Neuronal stem cell (in vitro differentiated cells): ENCODE measurements around the gene ATP8B2.
"Not testable (repeated sequence)": the region's sequence is repeated elsewhere in the genome, so short reads cannot be mapped to it uniquely, and the experiment has no call there.

Experiments used
- DNase-seq: peaks from one replicate; pipeline ENCODE4 v3.0.0-alpha.2; 2013; ENCODE audit warnings: low spot score
- H2AFZ ChIP-seq: one replicate; pipeline ENCODE4 v1.6.1; 2013; ENCODE audit warnings: mild to moderate bottlenecking, low read length, inconsistent platforms
- H2AK5ac ChIP-seq: 2 replicates; pipeline ENCODE4 v1.6.1; 2013; ENCODE audit warnings: low read depth, mild to moderate bottlenecking, inconsistent platforms, low read length, moderate library complexity, mixed read lengths
- H2BK120ac ChIP-seq: 2 replicates; pipeline ENCODE4 v1.6.1; 2013; ENCODE audit warnings: low read depth, mild to moderate bottlenecking, inconsistent platforms, low read length, moderate library complexity, mixed read lengths
- H2BK12ac ChIP-seq: one replicate; pipeline ENCODE4 v1.6.1; 2013; ENCODE audit warnings: low read length, inconsistent platforms
- H2BK15ac ChIP-seq: 2 replicates; pipeline ENCODE4 v1.6.1; 2013; ENCODE audit warnings: mild to moderate bottlenecking, low read length, inconsistent platforms, mixed read lengths
- H2BK5ac ChIP-seq: one replicate; pipeline ENCODE4 v1.6.1; 2013; ENCODE audit warnings: inconsistent platforms, mild to moderate bottlenecking, low read length, moderate library complexity
- H3K14ac ChIP-seq: one replicate; pipeline ENCODE4 v1.6.1; 2013; ENCODE audit warnings: low read length, inconsistent platforms
- H3K18ac ChIP-seq: 2 replicates; pipeline ENCODE4 v1.6.1; 2013; ENCODE audit warnings: low read length, inconsistent platforms
- H3K23ac ChIP-seq: 2 replicates; pipeline ENCODE4 v1.6.1; 2013; ENCODE audit warnings: low read depth, mild to moderate bottlenecking, mixed read lengths, low read length, inconsistent platforms; ENCODE audit not compliant: poor library complexity
- H3K27ac ChIP-seq: replicated peaks from 3 replicates; pipeline ENCODE4 v1.5.1; 2013; ENCODE audit warnings: low read length, inconsistent platforms
- H3K27me3 ChIP-seq, 3 experiments: 2 replicates each; pipeline ENCODE4 v1.6.1; 2013; ENCODE audit warnings: low read length in 3 of 3, mild to moderate bottlenecking in 2 of 3, inconsistent platforms in 1 of 3, low read depth in 1 of 3, mixed read lengths in 1 of 3, moderate library complexity in 1 of 3; ENCODE audit not compliant: control insufficient read depth in 3 of 3, insufficient read depth in 3 of 3
- H3K36me3 ChIP-seq, 2 donors: replicated peaks in 1 of 2; 2 replicates each; pipeline ENCODE4 v1.6.1; 2013; ENCODE audit warnings: low read length in 2 of 2; ENCODE audit not compliant: control insufficient read depth in 2 of 2, insufficient read depth in 2 of 2
- H3K4ac ChIP-seq: 2 replicates; pipeline ENCODE4 v1.6.1; 2013; ENCODE audit warnings: inconsistent platforms, mild to moderate bottlenecking, low read length, moderate library complexity
- H3K4me1 ChIP-seq, 2 donors: 1 replicate in 1 of 2; 2 replicates in 1 of 2; pipeline ENCODE4 v1.6.1; 2013; ENCODE audit warnings: low read length in 2 of 2, low read depth in 1 of 2; ENCODE audit not compliant: control insufficient read depth in 2 of 2, insufficient read depth in 1 of 2
- H3K4me2 ChIP-seq: one replicate; pipeline ENCODE4 v1.6.1; 2013; ENCODE audit warnings: mild to moderate bottlenecking, low read length, inconsistent platforms; ENCODE audit not compliant: insufficient read depth, poor library complexity, severe bottlenecking
- H3K4me3 ChIP-seq, 2 donors: 2 replicates each; pipeline ENCODE4 v1.5.1; 2013; ENCODE audit warnings: low read length in 2 of 2, mild to moderate bottlenecking in 2 of 2, inconsistent platforms in 1 of 2, moderate library complexity in 1 of 2
- H3K79me1 ChIP-seq: one replicate; pipeline ENCODE4 v1.6.1; 2013; ENCODE audit warnings: low read depth, mild to moderate bottlenecking, inconsistent platforms, low read length, moderate library complexity
- H3K9ac ChIP-seq: one replicate; pipeline ENCODE4 v1.6.1; 2013; ENCODE audit warnings: mild to moderate bottlenecking, low read depth, low read length, inconsistent platforms; ENCODE audit not compliant: poor library complexity
- H3K9me3 ChIP-seq, 2 donors: replicated peaks in 1 of 2; 2 replicates each; pipeline versions ENCODE3 to v1.6.1; 2013; ENCODE audit warnings: low read length in 2 of 2, mild to moderate bottlenecking in 2 of 2, inconsistent platforms in 1 of 2, low read depth in 1 of 2, mixed read lengths in 1 of 2, moderate library complexity in 1 of 2; ENCODE audit not compliant: control insufficient read depth in 2 of 2, insufficient read depth in 1 of 2
- H4K8ac ChIP-seq: one replicate; pipeline ENCODE4 v1.6.1; 2013; ENCODE audit warnings: low read depth, mild to moderate bottlenecking, inconsistent platforms, low read length, moderate library complexity
- H4K91ac ChIP-seq: one replicate; pipeline ENCODE4 v1.6.1; 2013; ENCODE audit warnings: low read length, low read depth, mild to moderate bottlenecking, inconsistent platforms; ENCODE audit not compliant: poor library complexity
- WGBS, 2 donors: extraction: QIAGEN DNeasy Blood & Tissue Kit; methylation state at CpG; one replicate each; pipeline ENCODE4 v1.1.7; 2013; ENCODE audit warnings: missing lambda C conversion rate in 2 of 2, mixed read lengths in 1 of 2; ENCODE audit not compliant: insufficient read length in 2 of 2, insufficient replicate concordance in 1 of 2; ENCODE audit errors: extremely low coverage in 2 of 2; 5-methylcytosine and 5-hydroxymethylcytosine counted together

The ATP8B2 gene

DNA sequence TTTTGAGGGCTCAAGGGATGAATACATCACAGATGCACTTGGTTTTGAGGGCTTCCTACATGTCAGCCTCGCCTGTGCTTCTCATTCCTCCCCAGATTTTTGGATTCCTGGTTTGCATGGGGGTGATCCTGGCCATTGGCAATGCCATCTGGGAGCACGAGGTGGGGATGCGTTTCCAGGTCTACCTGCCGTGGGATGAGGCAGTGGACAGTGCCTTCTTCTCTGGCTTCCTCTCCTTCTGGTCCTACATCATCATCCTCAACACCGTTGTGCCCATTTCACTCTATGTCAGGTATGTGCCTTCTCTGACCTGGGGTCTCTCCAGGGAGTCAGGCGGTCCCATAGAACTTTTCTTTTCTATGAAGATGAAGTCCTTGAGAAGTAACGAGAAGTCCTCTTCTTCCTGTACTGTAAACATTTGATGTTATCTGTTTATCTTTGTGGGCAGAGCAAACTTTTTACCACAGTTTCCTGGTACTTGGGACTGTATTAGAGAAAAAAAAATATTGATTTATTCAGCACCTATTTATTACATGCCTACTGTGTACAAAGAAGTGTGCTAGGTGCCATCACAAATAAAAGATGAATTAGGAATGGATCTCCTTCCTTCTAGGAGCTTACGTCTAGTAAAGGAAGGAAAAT is 12.0 kb downstream of the ATP8B2 start:
- H3K23ac ChIP-seq = no peak overlapping the region
- H3K4ac ChIP-seq = no peak overlapping the region
- no peak overlapping the region for H2BK120ac ChIP-seq
- H3K27ac ChIP-seq = no peak overlapping the region
- H3K14ac ChIP-seq = no peak overlapping the region
- H3K79me1 ChIP-seq = peaks cover 5% of the 10 kb centered on the region
- no peaks in the 10 kb centered on the region for H3K9me3 ChIP-seq
- no peak overlapping the region for H4K8ac ChIP-seq
- no peak overlapping the region for H2AFZ ChIP-seq
- H4K91ac ChIP-seq = no peak overlapping the region
- H2BK12ac ChIP-seq = no peak overlapping the region
- H3K9ac ChIP-seq = no peak overlapping the region
- H2BK15ac ChIP-seq = no peak overlapping the region
- no peak overlapping the region for H3K4me2 ChIP-seq
- H3K4me1 ChIP-seq = peaks cover 0 to 2% of the 10 kb centered on the region in 2 donors
- H3K4me3 ChIP-seq = no peak overlapping the region
- WGBS, 2 donors = no CpG with 5 or more reads among the region's 8 CpGs
- no peak overlapping the region for H2BK5ac ChIP-seq
- no peak overlapping the region for H3K18ac ChIP-seq
- H3K36me3 ChIP-seq = peaks cover 55 to 89% of the 10 kb centered on the region in 2 donors
- H3K27me3 ChIP-seq = no peaks in the 10 kb centered on the region
- DNase-seq = no peak
- no peak overlapping the region for H2AK5ac ChIP-seq

- no peak for DNase-seq
These were observed 13.6 kb downstream of the ATP8B2 start for GRCh38 chr1:154338875-154339274.

GRCh38 chr1:154341366-154341765 is 16.0 kb downstream of the ATP8B2 start:
- not testable (repeated sequence) for H2BK15ac ChIP-seq
- no CpG with 5 or more reads among the region's 9 CpGs for WGBS, 2 donors

More at GRCh38 chr1:154338875-154339274, 13.6 kb downstream of the ATP8B2 start:
- no peak overlapping the region for H3K14ac ChIP-seq
- H3K4me3 ChIP-seq = no peak overlapping the region
- no peak overlapping the region for H3K23ac ChIP-seq
- H2AK5ac ChIP-seq = no peak overlapping the region
- no peak overlapping the region for H3K4ac ChIP-seq
- no peak overlapping the region for H3K18ac ChIP-seq
- H3K4me1 ChIP-seq = peaks cover 0 to 2% of the 10 kb centered on the region in 2 donors
- no peak overlapping the region for H2BK5ac ChIP-seq
- H3K79me1 ChIP-seq = peaks cover 5% of the 10 kb centered on the region
- no peak overlapping the region for H4K91ac ChIP-seq
- no peak overlapping the region for H2AFZ ChIP-seq
- no peak overlapping the region for H3K27ac ChIP-seq
- no peak overlapping the region for H2BK12ac ChIP-seq
- no peak overlapping the region for H4K8ac ChIP-seq
- H3K27me3 ChIP-seq = no peaks in the 10 kb centered on the region
- H3K36me3 ChIP-seq = peaks cover 68 to 91% of the 10 kb centered on the region in 2 donors
- no peak overlapping the region for H3K9ac ChIP-seq
- H3K9me3 ChIP-seq = no peaks in the 10 kb centered on the region
- no peak overlapping the region for H2BK15ac ChIP-seq
- no peak overlapping the region for H2BK120ac ChIP-seq
- no peak overlapping the region for H3K4me2 ChIP-seq
- no CpG with 5 or more reads among the region's 2 CpGs for WGBS, 2 donors

DNA sequence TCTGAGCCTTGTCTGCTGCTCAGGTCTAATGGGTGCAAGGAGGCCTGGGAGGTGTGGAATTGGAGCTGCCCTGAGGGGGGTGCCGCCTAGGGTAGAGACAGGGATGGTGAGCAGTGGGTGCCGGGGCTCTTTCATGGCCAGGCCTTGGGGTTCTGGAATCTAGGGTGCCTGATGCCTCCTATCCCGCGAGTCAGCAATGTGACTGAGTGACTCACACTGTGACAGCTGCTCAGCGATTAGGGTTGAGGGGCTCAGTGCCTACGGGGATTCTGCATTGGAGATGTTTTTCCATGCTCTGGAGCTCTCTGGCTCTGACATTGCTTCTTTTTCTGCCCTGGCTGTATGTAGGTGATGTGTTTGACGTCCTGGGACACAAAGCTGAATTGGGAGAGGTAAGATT is 16.8 kb downstream of the ATP8B2 start:
- peaks cover 77 to 98% of the 10 kb centered on the region in 2 donors for H3K36me3 ChIP-seq

More at GRCh38 chr1:154341366-154341765, 16.0 kb downstream of the ATP8B2 start:
- H3K4me3 ChIP-seq, H3K14ac ChIP-seq, H3K18ac ChIP-seq, H3K79me1 ChIP-seq, H2AK5ac ChIP-seq, H4K8ac ChIP-seq, H3K4ac ChIP-seq, H3K9me3 ChIP-seq, H2BK12ac ChIP-seq, H2BK5ac ChIP-seq, H3K23ac ChIP-seq, H3K4me1 ChIP-seq, H3K4me2 ChIP-seq, H3K9ac ChIP-seq, H2BK120ac ChIP-seq, H2AFZ ChIP-seq, DNase-seq, H3K27ac ChIP-seq, H4K91ac ChIP-seq, H3K27me3 ChIP-seq: not testable (repeated sequence)
- H3K36me3 ChIP-seq = peaks cover 75 to 96% of the 10 kb centered on the region in 2 donors

More for the DNA sequence above, 16.8 kb downstream of the ATP8B2 start:
- H3K14ac ChIP-seq = no peak overlapping the region
- H2BK120ac ChIP-seq = no peak overlapping the region
- no peak overlapping the region for H2AFZ ChIP-seq
- H3K4me1 ChIP-seq = peaks cover 0 to 2% of the 10 kb centered on the region in 2 donors
- H4K91ac ChIP-seq = no peak overlapping the region
- no peak for DNase-seq
- H2AK5ac ChIP-seq = no peak overlapping the region
- no peak overlapping the region for H4K8ac ChIP-seq
- H2BK5ac ChIP-seq = no peak overlapping the region
- no peak overlapping the region for H2BK15ac ChIP-seq
- H3K4me3 ChIP-seq = no peak overlapping the region
- H3K4ac ChIP-seq = peak overlapping the region; percentile 13
- no peak overlapping the region for H3K18ac ChIP-seq
- WGBS, 2 donors = no CpG with 5 or more reads among the region's 7 CpGs
- H3K9me3 ChIP-seq = peaks cover 0 to 2% of the 10 kb centered on the region in 2 donors
- H3K9ac ChIP-seq = no peak overlapping the region
- peaks cover 5% of the 10 kb centered on the region for H3K79me1 ChIP-seq
- H3K23ac ChIP-seq = no peak overlapping the region
- H3K27ac ChIP-seq = no peak overlapping the region
- H3K4me2 ChIP-seq = no peak overlapping the region
- H3K27me3 ChIP-seq = no peaks in the 10 kb centered on the region
- H2BK12ac ChIP-seq = no peak overlapping the region
